ENCODE data around the gene C3. TPM values are rescaled to one million over a fixed set of nuclear protein-coding genes. Genes with fewer than 3 reads are reported as not detected.

Gene C3
- total and polyA plus RNA-seq, 2 experiments from 2014 or later, result 5.1 to 17.7 TPM

GRCh38 chr19:6717441-6717971 is 2.9 kb downstream of the C3 start (continued):
- no peak for TF ChIP-seq EZH2phosphoT487 (IDR thresholded peaks at IDR 0.05; ENCODE audit: unreplicated experiment)
- TF ChIP-seq CREB1 (CRISPR knock-in tag; IDR thresholded peaks at IDR 0.05; ENCODE audit: low read depth), result no peak
- no peak for TF ChIP-seq JUNB (IDR thresholded peaks at IDR 0.05; ENCODE audit: unreplicated experiment)

- no peak overlapping the region for H3K4me3 ChIP-seq
- H3K79me2 ChIP-seq (replicated peaks; ENCODE audit: insufficient read depth), result no peaks in the 10 kb centered on the region
- Mint-ChIP-seq H3K4me1 (no peaks in the 10 kb centered on the region; the same call in 2 of the 3 replicates), H3K36me3 (ENCODE audit: low read depth) (peaks cover 31% of the 10 kb centered on the region), H3K27me3 (ENCODE audit: insufficient read depth, low read depth, poor library complexity) (peaks cover 24% of the 10 kb centered on the region), H3K27ac (no peak overlapping the region), H3K4me3 (no peak overlapping the region), H3K9me3 (peaks cover 72% of the 10 kb centered on the region)
- ATAC-seq (no peak), DNase-seq (ENCODE audit: low spot score) (no peak)
- no peaks in the 10 kb centered on the region for H3K27me3 ChIP-seq (ENCODE audit: insufficient read depth)
- no peak for TF ChIP-seq JUNB (IDR thresholded peaks at IDR 0.05; ENCODE audit: unreplicated experiment)
- TF ChIP-seq CREB1 (CRISPR knock-in tag; IDR thresholded peaks at IDR 0.05; ENCODE audit: low read depth), result no peak
- TF ChIP-seq STAT1 (IDR thresholded peaks at IDR 0.05; ENCODE audit: unreplicated experiment), result no peak
- TF ChIP-seq CTCF (conservative IDR thresholded peaks at IDR 0.05; ENCODE audit: low read depth in 2 of 2), result peak; percentile 46 to 57
- TF ChIP-seq REST (IDR thresholded peaks at IDR 0.05; ENCODE audit: unreplicated experiment), result no peak
- H3K9me2 ChIP-seq (ENCODE audit: insufficient read depth), result no peaks in the 10 kb centered on the region
- no peaks in the 10 kb centered on the region for H3K36me3 ChIP-seq (ENCODE audit: insufficient read depth)
- no peak overlapping the region for H2AFZ ChIP-seq
- no peak overlapping the region for H3K4me2 ChIP-seq
- H3K27ac ChIP-seq (ENCODE audit: low read depth), result no peak overlapping the region
- H3K4me1 ChIP-seq (ENCODE audit: insufficient read depth), result no peaks in the 10 kb centered on the region; the same call in 1 of the 2 replicates
- peaks cover 8% of the 10 kb centered on the region for H3F3A ChIP-seq (replicated peaks; ENCODE audit: low read depth)
- H4K20me1 ChIP-seq (replicated peaks; ENCODE audit: insufficient read depth), result no peaks in the 10 kb centered on the region
These were observed 3.4 kb downstream of the C3 start for GRCh38 chr19:6717036-6717435.

- ATAC-seq (no peak), DNase-seq (ENCODE audit: low spot score) (no peak)
- Histone ChIP-seq H3K4me1 (ENCODE audit: insufficient read depth) (no peaks in the 10 kb centered on the region; the same call in 1 of the 2 replicates), H3K4me2 (no peak overlapping the region), H3K36me3 (ENCODE audit: insufficient read depth) (no peaks in the 10 kb centered on the region), H4K20me1 (replicated peaks; ENCODE audit: insufficient read depth) (no peaks in the 10 kb centered on the region), H3F3A (replicated peaks; ENCODE audit: low read depth) (peaks cover 8% of the 10 kb centered on the region), H3K79me2 (replicated peaks; ENCODE audit: insufficient read depth) (no peaks in the 10 kb centered on the region), H3K27me3 (ENCODE audit: insufficient read depth) (peaks cover under 1% of the 10 kb centered on the region; the same call in 1 of the 2 replicates), H3K9me2 (ENCODE audit: insufficient read depth) (no peaks in the 10 kb centered on the region), H3K4me3 (no peak overlapping the region), H2AFZ (no peak overlapping the region), H3K27ac (ENCODE audit: low read depth) (no peak overlapping the region)
- Mint-ChIP-seq H3K9me3 (peaks cover 75% of the 10 kb centered on the region), H3K27me3 (ENCODE audit: insufficient read depth, low read depth, poor library complexity) (peaks cover 24% of the 10 kb centered on the region), H3K36me3 (ENCODE audit: low read depth) (peaks cover 31% of the 10 kb centered on the region), H3K4me1 (no peaks in the 10 kb centered on the region; the same call in 2 of the 3 replicates), H3K4me3 (no peak overlapping the region), H3K27ac (no peak overlapping the region)
- TF ChIP-seq CREB1 (CRISPR knock-in tag; IDR thresholded peaks at IDR 0.05; ENCODE audit: low read depth), result no peak
- TF ChIP-seq NANOG (IDR thresholded peaks at IDR 0.05; ENCODE audit: borderline replicate concordance), result no peak
- no peak for TF ChIP-seq POLR2AphosphoS5 (IDR thresholded peaks at IDR 0.05; ENCODE audit: low read depth)
- TF ChIP-seq EZH2phosphoT487 (IDR thresholded peaks at IDR 0.05; ENCODE audit: unreplicated experiment), result no peak
- no peak for TF ChIP-seq ZNF331 (CRISPR knock-in tag; IDR thresholded peaks at IDR 0.05; ENCODE audit: low read depth)
These were observed 3.9 kb downstream of the C3 start for GRCh38 chr19:6716610-6716970.

Data from GM23338 (cell line).